ENCODE results near the gene BRI3. TPM values are rescaled to one million over a fixed set of nuclear protein-coding genes. Genes with fewer than 3 reads are reported as not detected.
A peak's percentile ranks its signal among the peaks of the same experiment; 100 is the strongest.

The BRI3 gene
- total and polyA plus RNA-seq, 2 of the 13 experiments (the other 11 are each of a cell fraction or from before 2014, with no cell fraction given): 54.0 to 103 TPM

GRCh38 chr7:98335411-98335977, 54.0 kb downstream of the BRI3 start:
- intact Hi-C loops (cut with micrococcal nuclease; ENCODE audit: unreplicated experiment): loop anchor here (5.0 kb wide), 1 partner anchor 1192 kb away; no protein-coding TSS in a partner anchor
- peaks cover 0 to 3% of the 10 kb centered on the region in 2 experiments; a peak in 1 of 5 replicates for H3K36me3 ChIP-seq (replicated peaks in 1 of 2; ENCODE audit: control insufficient read depth in 1 of 2, insufficient read depth in 2 of 2, low read length in 2 of 2)
- in situ Hi-C loops (cut with HindIII; ENCODE audit: extremely low pct_ligation_motif_present, low pct_unique_long_range_greater_than_20kb): no loop called here

GRCh38 chr7:98338441-98338840, 57.0 kb downstream of the BRI3 start:
- ChIA-PET POLR2A (no interaction called here), CTCF (ENCODE audit: low intra/inter-chr PET ratio, low total read pairs) (no interaction called here)
- H3K27me3 ChIP-seq (ENCODE audit: control insufficient read depth in 1 of 2, insufficient read depth in 2 of 2, low read length in 2 of 2): no peaks in the 10 kb centered on the region
- no peaks in the 10 kb centered on the region for H4K20me1 ChIP-seq (ENCODE audit: insufficient read depth, low read length)
- H3K9me3 ChIP-seq (ENCODE audit: low read length): no peaks in the 10 kb centered on the region
- intact Hi-C loops (cut with micrococcal nuclease; ENCODE audit: unreplicated experiment) (loop anchor here (5.0 kb wide), 1 partner anchor 1189 kb away; no protein-coding TSS in a partner anchor), in situ Hi-C loops (cut with HindIII; ENCODE audit: extremely low pct_ligation_motif_present, low pct_unique_long_range_greater_than_20kb) (no loop called here)
- 96% methylated on average over 6 of the region's 6 CpGs for WGBS (ENCODE audit: low lambda C conversion rate)
- H3K79me2 ChIP-seq (ENCODE audit: insufficient read depth, low read length): no peaks in the 10 kb centered on the region
- H3K4me2 ChIP-seq (ENCODE audit: low read depth, low read length): no peak overlapping the region
- H2AFZ ChIP-seq (ENCODE audit: low read length): no peak overlapping the region
- FAIRE-seq (no peak), ATAC-seq (no peak), DNase-seq (ENCODE audit: low spot score) (no peak)
- H3K36me3 ChIP-seq (replicated peaks in 1 of 2; ENCODE audit: control insufficient read depth in 1 of 2, insufficient read depth in 2 of 2, low read length in 2 of 2): peaks cover 0 to 3% of the 10 kb centered on the region in 2 experiments; a peak in 1 of 5 replicates
- no TSS peak for BruUV-seq (replicated peaks)
- no peak overlapping the region for H3K4me3 ChIP-seq (replicated peaks in 1 of 3; ENCODE audit: insufficient read depth in 1 of 3, low read depth in 2 of 3, low read length in 3 of 3)
- H3K9ac ChIP-seq (ENCODE audit: insufficient read depth, low read depth, low read length): no peak overlapping the region
- H3K27ac ChIP-seq (ENCODE audit: extremely low read length, insufficient read depth, low read length): no peak overlapping the region
- no peaks in the 10 kb centered on the region for H3K4me1 ChIP-seq (ENCODE audit: insufficient read depth, low read length)
- no peak for TF ChIP-seq ATF7 (IDR thresholded peaks at IDR 0.05)
- no peak for TF ChIP-seq ATF7 (CRISPR knock-in tag; IDR thresholded peaks at IDR 0.05)
- no peak for TF ChIP-seq MTA3 (CRISPR knock-in tag; IDR thresholded peaks at IDR 0.05)
- TF ChIP-seq ZNF235 (CRISPR knock-in tag; IDR thresholded peaks at IDR 0.05; ENCODE audit: borderline replicate concordance): no peak
- TF ChIP-seq PCBP2 (optimal IDR thresholded peaks at IDR 0.05; ENCODE audit: low read depth, low read length, poor library complexity, severe bottlenecking): no peak
- no peak for TF ChIP-seq DMTF1 (CRISPR knock-in tag; IDR thresholded peaks at IDR 0.05)
- no peak for TF ChIP-seq SOX6 (IDR thresholded peaks at IDR 0.05)
- TF ChIP-seq SOX6 (CRISPR knock-in tag; IDR thresholded peaks at IDR 0.05): no peak
- no peak for TF ChIP-seq ZNF207 (IDR thresholded peaks at IDR 0.05; ENCODE audit: borderline replicate concordance)
- TF ChIP-seq FOXM1 (CRISPR knock-in tag; IDR thresholded peaks at IDR 0.05): no peak
- TF ChIP-seq BRF2 (CRISPR knock-in tag; IDR thresholded peaks at IDR 0.05): no peak
- TF ChIP-seq GPN1 (CRISPR knock-in tag; IDR thresholded peaks at IDR 0.05; ENCODE audit: borderline replicate concordance): no peak

More at GRCh38 chr7:98335411-98335977, 54.0 kb downstream of the BRI3 start:
- no peak for ATAC-seq
- FAIRE-seq: no peak
- Histone ChIP-seq H4K20me1 (ENCODE audit: insufficient read depth, low read length) (no peaks in the 10 kb centered on the region), H3K27me3 (ENCODE audit: control insufficient read depth in 1 of 2, insufficient read depth in 2 of 2, low read length in 2 of 2) (no peaks in the 10 kb centered on the region), H2AFZ (ENCODE audit: low read length) (no peak overlapping the region), H3K4me3 (replicated peaks in 1 of 3; ENCODE audit: insufficient read depth in 1 of 3, low read depth in 2 of 3, low read length in 3 of 3) (no peak overlapping the region), H3K4me1 (ENCODE audit: insufficient read depth, low read length) (no peaks in the 10 kb centered on the region), H3K9me3 (ENCODE audit: low read length) (no peaks in the 10 kb centered on the region), H3K9ac (ENCODE audit: insufficient read depth, low read depth, low read length) (no peak overlapping the region), H3K4me2 (ENCODE audit: low read depth, low read length) (no peak overlapping the region), H3K27ac (ENCODE audit: extremely low read length, insufficient read depth, low read length) (no peak overlapping the region), H3K79me2 (ENCODE audit: insufficient read depth, low read length) (no peaks in the 10 kb centered on the region)
- WGBS (ENCODE audit: low lambda C conversion rate): over 99% methylated on average over 8 of the region's 8 CpGs
- ChIA-PET CTCF (ENCODE audit: low intra/inter-chr PET ratio, low total read pairs) (no interaction called here), POLR2A (no interaction called here)
- no TSS peak for BruUV-seq (replicated peaks)
- TF ChIP-seq NR2C2 (CRISPR knock-in tag; IDR thresholded peaks at IDR 0.05; ENCODE audit: borderline replicate concordance): no peak
- peak; percentile 81 for TF ChIP-seq ZNF3 (CRISPR knock-in tag; IDR thresholded peaks at IDR 0.05)
- no peak for DNase-seq (ENCODE audit: low spot score)
